ENCODE data around the gene RXRA. TPM values are rescaled to one million over a fixed set of nuclear protein-coding genes. Genes with fewer than 3 reads are reported as not detected.

The RXRA gene
- total RNA-seq, 1 experiment from 2014 or later = 29.9 TPM

DNA sequence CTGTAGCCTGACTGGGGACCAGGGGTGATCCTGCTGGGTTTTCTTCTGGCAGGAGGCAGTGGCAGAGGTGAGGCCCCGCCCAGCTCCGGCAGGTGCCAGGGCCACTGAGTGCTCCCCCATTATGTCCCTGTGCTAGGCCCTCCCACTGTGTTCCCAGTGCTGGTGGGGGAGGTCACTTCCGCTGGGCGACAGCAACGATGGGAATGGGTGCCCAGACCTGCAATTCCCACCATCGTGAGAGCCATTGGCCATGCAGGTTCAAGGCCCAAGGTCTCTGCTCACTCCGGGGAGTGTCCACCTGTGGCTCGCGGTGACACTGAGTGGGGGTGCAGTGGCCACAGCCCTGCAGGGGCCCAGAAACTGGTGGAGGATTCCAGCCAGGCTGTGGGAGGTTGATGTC, 98.6 kb downstream of the RXRA start:
- Histone ChIP-seq H2AK5ac (ENCODE audit: insufficient read length, low read length) (no peak overlapping the region), H3K4me1 (ENCODE audit: insufficient read depth, low read length) (no peaks in the 10 kb centered on the region), H2BK12ac (ENCODE audit: insufficient read length, low read depth, low read length) (no peak overlapping the region), H2BK120ac (ENCODE audit: low read depth, low read length, poor library complexity, severe bottlenecking) (no peak overlapping the region), H3T11ph (ENCODE audit: low read length) (no peak overlapping the region), H3K23ac (ENCODE audit: insufficient read length, low read depth, low read length) (no peak overlapping the region), H4K5ac (ENCODE audit: insufficient read length, low read depth, low read length) (no peak overlapping the region), H2BK20ac (ENCODE audit: low read depth, low read length, poor library complexity, severe bottlenecking) (no peak overlapping the region), H3K27me3 (ENCODE audit: insufficient read depth, low read length) (no peaks in the 10 kb centered on the region), H3K9me3 (ENCODE audit: control insufficient read depth, low read depth, low read length) (no peaks in the 10 kb centered on the region), H3K56ac (ENCODE audit: insufficient read length, low read depth, low read length) (no peak overlapping the region), H4K20me1 (ENCODE audit: control insufficient read depth, insufficient read depth, insufficient read length) (no peaks in the 10 kb centered on the region), H4K91ac (ENCODE audit: insufficient read length, low read depth, low read length) (no peak overlapping the region), H3K18ac (ENCODE audit: insufficient read length, low read depth, low read length) (no peak overlapping the region), H3K79me2 (ENCODE audit: insufficient read depth, low read length) (no peaks in the 10 kb centered on the region), H3K23me2 (ENCODE audit: insufficient read length, low read depth, low read length, poor library complexity, severe bottlenecking) (no peaks in the 10 kb centered on the region), H3K27ac (ENCODE audit: insufficient read length, low read depth, low read length) (no peak overlapping the region), H3K4ac (ENCODE audit: low read depth, low read length) (no peak overlapping the region), H3K4me2 (ENCODE audit: insufficient read depth, insufficient read length, low read length) (no peak overlapping the region), H2AFZ (ENCODE audit: low read length) (no peak overlapping the region), H2BK5ac (ENCODE audit: insufficient read length, low read length) (no peak overlapping the region), H3K79me1 (ENCODE audit: insufficient read depth, low read depth, low read length, poor library complexity, severe bottlenecking) (no peaks in the 10 kb centered on the region), H3K14ac (ENCODE audit: insufficient read depth, low read length) (no peak overlapping the region), H3K9ac (ENCODE audit: extremely low read depth, insufficient read length, low read length) (no peak overlapping the region), H2BK15ac (ENCODE audit: low read depth, low read length) (no peak overlapping the region), H4K8ac (replicated peaks; ENCODE audit: insufficient read length, low read depth, low read length) (no peak overlapping the region)
- Mint-ChIP-seq H3K9me3 (no peaks in the 10 kb centered on the region), H3K27ac (no peak overlapping the region), H3K27me3 (ENCODE audit: low read depth) (no peaks in the 10 kb centered on the region), H3K4me1 (no peaks in the 10 kb centered on the region), H3K4me3 (no peak overlapping the region), H3K36me3 (ENCODE audit: insufficient read depth in 1 of 3, low read depth in 3 of 3) (peaks cover 6 to 21% (median 6%) of the 10 kb centered on the region in 3 experiments; a peak in 6 of 7 replicates)
- no CpG with 5 or more reads among the region's 9 CpGs for WGBS (ENCODE audit: extremely low coverage, insufficient read length, low lambda C conversion rate)
- DNase-seq = no peak
- TF ChIP-seq, protein P1, sequence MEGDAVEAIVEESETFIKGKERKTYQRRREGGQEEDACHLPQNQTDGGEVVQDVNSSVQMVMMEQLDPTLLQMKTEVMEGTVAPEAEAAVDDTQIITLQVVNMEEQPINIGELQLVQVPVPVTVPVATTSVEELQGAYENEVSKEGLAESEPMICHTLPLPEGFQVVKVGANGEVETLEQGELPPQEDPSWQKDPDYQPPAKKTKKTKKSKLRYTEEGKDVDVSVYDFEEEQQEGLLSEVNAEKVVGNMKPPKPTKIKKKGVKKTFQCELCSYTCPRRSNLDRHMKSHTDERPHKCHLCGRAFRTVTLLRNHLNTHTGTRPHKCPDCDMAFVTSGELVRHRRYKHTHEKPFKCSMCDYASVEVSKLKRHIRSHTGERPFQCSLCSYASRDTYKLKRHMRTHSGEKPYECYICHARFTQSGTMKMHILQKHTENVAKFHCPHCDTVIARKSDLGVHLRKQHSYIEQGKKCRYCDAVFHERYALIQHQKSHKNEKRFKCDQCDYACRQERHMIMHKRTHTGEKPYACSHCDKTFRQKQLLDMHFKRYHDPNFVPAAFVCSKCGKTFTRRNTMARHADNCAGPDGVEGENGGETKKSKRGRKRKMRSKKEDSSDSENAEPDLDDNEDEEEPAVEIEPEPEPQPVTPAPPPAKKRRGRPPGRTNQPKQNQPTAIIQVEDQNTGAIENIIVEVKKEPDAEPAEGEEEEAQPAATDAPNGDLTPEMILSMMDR (conservative IDR thresholded peaks at IDR 0.05) = no peak
